OCI-LY7 (cell line): ENCODE data around the gene RNF150. TPM values are rescaled to one million over a fixed set of nuclear protein-coding genes. Genes with fewer than 3 reads are reported as not detected.

Source experiments
- BruUV-seq: library from RNA; stranded (reverse); fragments of 400-500 nt; replicated peaks from 2 replicates; lab custom pipeline; 2021; lab: Mats Ljungman, UMichigan
- CTCF ChIA-PET: fragments of 300-600 bp; sonication (Branson Sonifier 250); formaldehyde crosslinking; loops from one replicate; lab custom pipeline; 2022; ENCODE audit warnings: antibody characterized with exemption; ENCODE audit not compliant: unreplicated experiment; lab: Charles Lee
- POLR2A ChIA-PET: fragments of 300-600 bp; sonication (Branson Sonifier 250); formaldehyde crosslinking; loops from one replicate; lab custom pipeline; 2022; ENCODE audit warnings: antibody characterized with exemption; lab: Charles Lee
- DNase-seq: peaks from one replicate; pipeline ENCODE4 v3.0.0-alpha.2; 2015; ENCODE audit warnings: low spot score
- H2AFZ ChIP-seq: fragments of 200-600 bp; sonication (generic), shearing (Covaris generic); 2 replicates; pipeline ENCODE4 v1.6.1; 2014; ENCODE audit warnings: mild to moderate bottlenecking, antibody characterized with exemption, low read length, moderate library complexity
- H3K27ac ChIP-seq: fragments of 200-600 bp; sonication (generic); 2 replicates; pipeline ENCODE4 v1.5.1; 2014; ENCODE audit warnings: mixed run types, low read depth, mild to moderate bottlenecking, moderate library complexity, low read length, inconsistent platforms; ENCODE audit not compliant: poor library complexity, severe bottlenecking
- H3K36me3 ChIP-seq: fragments of 200-600 bp; sonication (generic); 2 replicates; pipeline ENCODE4 v1.6.1; 2014; ENCODE audit warnings: mild to moderate bottlenecking, antibody characterized with exemption, low read length, moderate library complexity, mixed read lengths; ENCODE audit not compliant: insufficient read depth
- H3K4me1 ChIP-seq: fragments of 200-600 bp; sonication (generic); 2 replicates; pipeline ENCODE4 v1.5.1; 2014; ENCODE audit warnings: mild to moderate bottlenecking, low read length; ENCODE audit not compliant: insufficient read depth, poor library complexity, severe bottlenecking
- H3K4me2 ChIP-seq: fragments of 200-600 bp; sonication (generic); 2 replicates; pipeline ENCODE4 v1.6.1; 2014; ENCODE audit warnings: mild to moderate bottlenecking, low read length
- H3K4me3 ChIP-seq: fragments of 200-600 bp; sonication (generic); 2 replicates; pipeline ENCODE4 v1.5.1; 2014; ENCODE audit warnings: mild to moderate bottlenecking, low read depth, low read length; ENCODE audit not compliant: poor library complexity, severe bottlenecking
- H3K79me2 ChIP-seq: fragments of 200-600 bp; sonication (generic); 2 replicates; pipeline ENCODE4 v1.6.1; 2016; ENCODE audit warnings: low read depth, mild to moderate bottlenecking, low read length, moderate library complexity, mixed read lengths; ENCODE audit not compliant: insufficient read depth
- H3K9me2 ChIP-seq: fragments of 200-600 bp; sonication (generic); 2 replicates; pipeline ENCODE4 v1.6.1; 2016; ENCODE audit warnings: mild to moderate bottlenecking, low read length, mixed read lengths; ENCODE audit not compliant: insufficient read depth
- H3K9me3 ChIP-seq: fragments of 200-600 bp; sonication (generic); 2 replicates; pipeline ENCODE4 v1.6.1; 2014; ENCODE audit warnings: mild to moderate bottlenecking, mixed run types, low read length, mixed read lengths
- H4K20me1 ChIP-seq: fragments of 200-600 bp; sonication (generic); 2 replicates; pipeline ENCODE4 v1.6.1; 2014; ENCODE audit warnings: mild to moderate bottlenecking, antibody characterized with exemption, low read length, moderate library complexity, mixed read lengths; ENCODE audit not compliant: insufficient read depth
- EZH2phosphoT487 ChIP-seq: fragments of 200-600 bp; sonication (generic); IDR thresholded peaks from 2 replicates; pipeline ENCODE4 v1.6.1; 2018; ENCODE audit warnings: low read depth, borderline replicate concordance, mild to moderate bottlenecking, mixed run types, antibody characterized with exemption, low read length, moderate library complexity, mixed read lengths
- intact Hi-C: fragments of 100-400 bp; cut with micrococcal nuclease; formaldehyde crosslinking; loops from one replicate; pipeline ENCODE4 v1.10.0; 2022; ENCODE audit not compliant: unreplicated experiment
- total RNA-seq, 2 experiments: library from RNA; depleted of rRNA in 1 of 2; stranded (reverse); fragments of >200 nt in 1 of 2; shearing (Covaris generic) in 1 of 2; gene quantifications; 2 replicates each; pipeline ENCODE4 v1.2.3, GENCODE V29; 2014 to 2022
- TF ChIP-seq, protein P1 (sequence below): fragments of 200-600 bp; sonication (generic); conservative IDR thresholded peaks from 2 replicates; pipeline ENCODE4 v1.5.1; 2014; ENCODE audit warnings: mild to moderate bottlenecking, antibody characterized with exemption, low read length, moderate library complexity, mixed read lengths

Gene RNF150
- total RNA-seq, 2 experiments from 2014 or later = not detected

GRCh38 chr4:140980426-140981200 lies 152.7 kb downstream of the RNF150 start:
- no peaks in the 10 kb centered on the region for H3K36me3 ChIP-seq

GRCh38 chr4:140976768-140977167 lies 156.5 kb downstream of the RNF150 start:
- CTCF ChIA-PET = no interaction called here
- POLR2A ChIA-PET = no interaction called here
- Histone ChIP-seq H3K27ac (no peak overlapping the region), H3K4me2 (no peak overlapping the region), H3K9me2 (no peaks in the 10 kb centered on the region), H3K4me1 (no peaks in the 10 kb centered on the region), H3K4me3 (no peak overlapping the region), H3K36me3 (no peaks in the 10 kb centered on the region), H2AFZ (no peak overlapping the region), H4K20me1 (no peaks in the 10 kb centered on the region), H3K79me2 (no peaks in the 10 kb centered on the region), H3K9me3 (no peaks in the 10 kb centered on the region)
- TF ChIP-seq, protein P1, sequence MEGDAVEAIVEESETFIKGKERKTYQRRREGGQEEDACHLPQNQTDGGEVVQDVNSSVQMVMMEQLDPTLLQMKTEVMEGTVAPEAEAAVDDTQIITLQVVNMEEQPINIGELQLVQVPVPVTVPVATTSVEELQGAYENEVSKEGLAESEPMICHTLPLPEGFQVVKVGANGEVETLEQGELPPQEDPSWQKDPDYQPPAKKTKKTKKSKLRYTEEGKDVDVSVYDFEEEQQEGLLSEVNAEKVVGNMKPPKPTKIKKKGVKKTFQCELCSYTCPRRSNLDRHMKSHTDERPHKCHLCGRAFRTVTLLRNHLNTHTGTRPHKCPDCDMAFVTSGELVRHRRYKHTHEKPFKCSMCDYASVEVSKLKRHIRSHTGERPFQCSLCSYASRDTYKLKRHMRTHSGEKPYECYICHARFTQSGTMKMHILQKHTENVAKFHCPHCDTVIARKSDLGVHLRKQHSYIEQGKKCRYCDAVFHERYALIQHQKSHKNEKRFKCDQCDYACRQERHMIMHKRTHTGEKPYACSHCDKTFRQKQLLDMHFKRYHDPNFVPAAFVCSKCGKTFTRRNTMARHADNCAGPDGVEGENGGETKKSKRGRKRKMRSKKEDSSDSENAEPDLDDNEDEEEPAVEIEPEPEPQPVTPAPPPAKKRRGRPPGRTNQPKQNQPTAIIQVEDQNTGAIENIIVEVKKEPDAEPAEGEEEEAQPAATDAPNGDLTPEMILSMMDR = no peak
- TF ChIP-seq EZH2phosphoT487 = no peak
- intact Hi-C loops = no loop called here
- DNase-seq = no peak
- BruUV-seq = no TSS peak

More at GRCh38 chr4:140980426-140981200, 152.7 kb downstream of the RNF150 start:
- Histone ChIP-seq H3K79me2 (no peaks in the 10 kb centered on the region), H3K9me3 (no peaks in the 10 kb centered on the region), H3K9me2 (no peaks in the 10 kb centered on the region), H3K27ac (no peak overlapping the region), H3K4me1 (no peaks in the 10 kb centered on the region), H3K4me2 (no peak overlapping the region), H3K4me3 (no peak overlapping the region), H2AFZ (no peak overlapping the region), H4K20me1 (no peaks in the 10 kb centered on the region)
- BruUV-seq = no TSS peak
- intact Hi-C loops = no loop called here
- ChIA-PET POLR2A (no interaction called here), CTCF (no interaction called here)
- TF ChIP-seq EZH2phosphoT487 = no peak
- TF ChIP-seq, protein P1 = no peak
- no peak for DNase-seq
